Inflammatory macrophage treated with lipopolysaccharide for 1 hour (primary cell): ENCODE data around the gene LPIN1.
"Not testable (repeated sequence)": the region's sequence is repeated elsewhere in the genome, so short reads cannot be mapped to it uniquely, and the experiment has no call there.

Source experiments
- DNase-seq, 2 donors: peaks; one replicate each; pipeline ENCODE4 v3.0.0-alpha.2; 2020 to 2022

The LPIN1 gene

GRCh38 chr2:11814979-11815510, 68.6 kb downstream of the LPIN1 start:
- no peak for DNase-seq

- not testable (repeated sequence) for DNase-seq
Measured at GRCh38 chr2:11816935-11817334, 70.5 kb downstream of the LPIN1 start.

DNA sequence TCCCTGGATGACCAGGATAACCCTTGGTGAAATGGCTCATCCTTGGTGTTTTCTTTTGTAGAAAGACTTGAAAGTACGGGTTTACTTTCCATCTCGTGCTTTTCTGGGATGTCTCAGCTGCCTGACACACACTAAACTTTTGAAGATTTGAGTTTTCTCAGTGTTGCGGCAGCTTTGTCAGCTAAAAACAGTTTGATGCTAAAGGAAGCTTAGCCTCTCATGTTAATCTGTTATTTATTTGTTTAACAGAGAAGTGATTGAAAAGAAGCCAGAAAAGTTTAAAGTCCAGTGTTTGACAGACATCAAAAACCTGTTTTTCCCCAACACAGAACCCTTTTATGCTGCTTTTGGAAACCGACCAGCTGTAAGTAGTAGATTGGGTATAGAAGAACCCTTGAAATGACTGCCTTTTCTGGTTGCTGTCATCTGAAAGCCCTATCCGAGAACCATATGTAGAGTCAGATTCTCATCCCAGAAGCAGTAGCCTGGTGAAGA, 72.8 kb downstream of the LPIN1 start:
- DNase-seq: no peak

- no peak for DNase-seq
Measured at GRCh38 chr2:11820650-11821049, 74.2 kb downstream of the LPIN1 start.

GRCh38 chr2:11821705-11822104, 75.3 kb downstream of the LPIN1 start:
- DNase-seq: no peak

GRCh38 chr2:11822359-11822745, 75.9 kb downstream of the LPIN1 start:
- DNase-seq: not testable (repeated sequence)

DNA sequence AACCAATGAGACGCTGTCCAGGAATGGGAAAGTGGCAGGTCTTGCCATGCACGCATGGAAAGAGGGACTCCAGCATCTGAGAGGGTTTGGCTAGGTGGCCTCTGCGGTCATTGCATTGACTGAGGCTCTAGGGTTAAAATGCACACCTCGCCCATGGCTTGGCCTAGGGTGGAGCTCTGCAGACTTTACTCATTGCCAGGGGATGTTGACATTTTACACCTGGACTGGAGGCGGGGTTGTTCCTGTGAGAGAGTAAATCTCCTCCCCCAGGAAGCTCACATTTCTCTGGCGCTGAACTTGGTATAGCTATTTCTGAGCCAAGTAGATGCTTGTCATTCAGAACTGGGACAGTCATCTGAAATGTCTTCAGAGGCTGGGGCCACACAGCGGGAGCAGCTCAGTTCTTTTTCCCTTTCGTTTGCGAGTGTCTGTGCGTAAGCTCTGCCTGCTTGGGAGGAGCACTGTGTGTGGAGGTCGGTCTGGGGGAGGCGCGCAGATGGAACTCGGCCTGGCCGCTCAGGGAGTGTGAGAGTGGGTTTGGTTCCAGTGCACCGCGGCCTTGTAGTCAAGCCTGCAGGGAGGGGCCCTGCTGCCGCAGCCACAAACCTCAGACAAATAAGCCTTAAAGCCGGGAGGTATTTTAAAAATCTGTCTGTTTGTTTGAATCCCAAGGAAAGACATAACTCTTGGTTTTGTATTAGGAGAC, 76.5 kb downstream of the LPIN1 start:
- DNase-seq: no peak

- DNase-seq: no peak
Measured at GRCh38 chr2:11824901-11825828, 78.7 kb downstream of the LPIN1 start.

DNA sequence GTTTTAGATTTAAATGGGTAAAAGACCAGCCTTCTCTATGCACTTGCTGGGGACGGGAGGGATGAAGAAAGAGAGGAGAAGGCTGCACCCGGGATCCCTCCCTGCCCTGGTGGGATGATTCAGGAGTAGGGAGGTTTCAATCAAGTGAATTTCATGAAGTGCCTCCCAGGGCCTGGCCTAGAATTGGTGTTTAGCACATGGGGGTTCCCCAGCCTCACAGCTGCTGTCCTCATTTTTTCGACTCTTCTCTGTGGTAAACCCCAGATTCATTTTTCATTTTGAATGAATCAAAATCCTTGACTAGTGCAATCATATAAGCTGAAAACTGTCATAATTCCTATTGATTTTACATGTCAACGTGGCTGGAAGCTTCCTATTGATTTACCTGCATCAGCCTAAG, 81.1 kb downstream of the LPIN1 start:
- no peak for DNase-seq

GRCh38 chr2:11828933-11829323, 82.5 kb downstream of the LPIN1 start:
- DNase-seq: no peak

DNA sequence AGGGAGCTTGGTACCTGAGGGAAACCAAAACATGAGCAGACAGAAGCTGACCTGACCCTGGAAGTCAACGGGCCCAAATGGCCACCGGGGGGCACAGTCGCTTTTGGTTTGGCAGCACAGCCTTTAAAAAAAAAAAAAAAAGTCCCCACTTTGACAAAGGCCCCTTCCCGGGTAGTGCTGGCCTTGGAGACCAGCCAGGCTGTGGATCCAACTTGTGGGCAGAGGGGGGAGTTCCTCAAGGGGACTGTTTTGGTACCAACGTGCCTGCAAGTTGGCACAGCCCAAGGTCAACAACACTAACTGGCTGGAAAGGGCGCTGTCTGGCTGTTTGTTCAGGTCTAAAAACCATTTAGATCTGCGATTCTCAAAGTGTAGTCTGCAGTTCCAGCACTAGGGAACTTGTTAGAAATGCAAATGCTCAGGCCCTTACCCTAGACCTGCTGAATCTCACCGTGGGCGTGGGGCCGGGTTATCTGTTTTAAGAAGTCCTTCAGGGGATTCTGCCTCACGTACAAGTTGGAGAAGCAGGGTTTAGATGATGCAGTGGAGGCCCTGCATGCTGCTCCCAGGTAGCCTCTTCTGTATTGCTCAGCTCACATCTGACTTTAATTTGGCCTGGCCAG, 83.0 kb downstream of the LPIN1 start:
- peak; percentile 19 to 49 for DNase-seq

- peak; percentile 82 to 87 for DNase-seq
Measured at GRCh38 chr2:11829947-11830707, 83.7 kb downstream of the LPIN1 start.

- no peak for DNase-seq
Measured at GRCh38 chr2:11830708-11831301, 84.4 kb downstream of the LPIN1 start.

GRCh38 chr2:11831415-11831814, 85.0 kb downstream of the LPIN1 start:
- DNase-seq: no peak

GRCh38 chr2:11832531-11832930, 86.1 kb downstream of the LPIN1 start:
- DNase-seq: no peak

DNA sequence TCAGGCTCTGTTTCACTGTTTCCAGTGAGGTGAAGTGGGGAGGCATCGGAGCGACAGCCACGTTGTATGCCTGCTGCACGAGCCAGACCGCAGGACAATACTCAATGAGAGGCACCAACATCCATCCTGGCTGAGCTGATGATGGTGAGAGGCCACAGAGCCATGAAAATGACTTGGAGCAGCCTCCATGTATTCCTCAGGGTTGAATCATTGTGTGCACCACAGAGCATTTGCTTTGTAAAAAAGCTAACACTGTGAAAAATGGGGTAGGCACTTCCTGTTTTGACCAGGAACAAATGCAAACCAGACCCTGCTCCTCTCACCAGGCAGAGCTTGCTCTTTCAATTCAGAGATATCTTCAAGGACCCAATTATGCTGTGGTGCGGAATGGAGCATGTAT, 87.2 kb downstream of the LPIN1 start:
- no peak for DNase-seq

- no peak for DNase-seq
Measured at GRCh38 chr2:11835403-11835802, 89.0 kb downstream of the LPIN1 start.

- DNase-seq: no peak
Measured at GRCh38 chr2:11836647-11837219, 90.3 kb downstream of the LPIN1 start.

GRCh38 chr2:11837875-11838734, 91.7 kb downstream of the LPIN1 start:
- DNase-seq: no peak

DNA sequence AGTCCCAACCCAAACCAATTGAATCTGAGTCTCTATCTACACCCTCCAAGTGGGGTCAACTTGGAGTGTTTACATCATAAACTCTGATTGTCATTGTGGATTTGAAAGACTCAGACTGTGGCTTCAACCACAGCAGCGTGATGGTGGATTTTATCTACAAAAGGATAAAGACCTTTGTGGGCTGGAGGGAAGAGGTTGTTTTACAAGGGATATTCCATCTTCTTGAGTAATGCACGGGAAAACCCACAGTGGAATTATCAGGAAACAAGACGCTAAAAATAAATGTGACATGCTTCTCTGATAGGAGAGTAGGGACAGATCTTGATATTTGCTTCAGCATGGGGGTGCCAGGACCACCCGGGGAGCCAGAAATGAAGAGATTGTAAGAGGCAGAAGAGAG, 93.5 kb downstream of the LPIN1 start:
- DNase-seq: peak in 1 of 2 donors; percentile 37

- DNase-seq: no peak
Measured at GRCh38 chr2:11842336-11842735, 95.9 kb downstream of the LPIN1 start.
